Measurements from ENCODE around the gene NPVF.

Gene NPVF

DNA sequence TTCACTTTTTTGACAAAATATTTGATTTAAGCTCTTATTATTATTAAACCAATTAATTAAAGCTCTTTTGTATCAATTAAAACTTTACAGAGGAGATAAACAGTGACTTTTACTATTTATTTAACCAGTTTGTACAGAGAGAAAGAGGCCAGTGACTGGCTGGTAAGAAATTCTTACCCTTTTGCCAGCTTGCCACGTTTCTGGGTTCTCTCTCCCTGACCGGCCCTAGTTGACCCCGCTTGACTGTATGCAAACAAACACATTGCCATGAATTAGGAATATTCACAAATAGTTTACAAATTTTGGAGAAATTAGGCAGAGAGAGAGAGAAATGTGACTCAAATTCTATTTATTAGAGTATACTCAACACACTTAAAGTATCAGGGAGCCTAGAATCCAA is 36.2 kb downstream of the NPVF start:
- DNase-seq (ENCODE audit: insufficient read length, low spot score) (no peak), FAIRE-seq (no peak)
- TF ChIP-seq, protein P1, sequence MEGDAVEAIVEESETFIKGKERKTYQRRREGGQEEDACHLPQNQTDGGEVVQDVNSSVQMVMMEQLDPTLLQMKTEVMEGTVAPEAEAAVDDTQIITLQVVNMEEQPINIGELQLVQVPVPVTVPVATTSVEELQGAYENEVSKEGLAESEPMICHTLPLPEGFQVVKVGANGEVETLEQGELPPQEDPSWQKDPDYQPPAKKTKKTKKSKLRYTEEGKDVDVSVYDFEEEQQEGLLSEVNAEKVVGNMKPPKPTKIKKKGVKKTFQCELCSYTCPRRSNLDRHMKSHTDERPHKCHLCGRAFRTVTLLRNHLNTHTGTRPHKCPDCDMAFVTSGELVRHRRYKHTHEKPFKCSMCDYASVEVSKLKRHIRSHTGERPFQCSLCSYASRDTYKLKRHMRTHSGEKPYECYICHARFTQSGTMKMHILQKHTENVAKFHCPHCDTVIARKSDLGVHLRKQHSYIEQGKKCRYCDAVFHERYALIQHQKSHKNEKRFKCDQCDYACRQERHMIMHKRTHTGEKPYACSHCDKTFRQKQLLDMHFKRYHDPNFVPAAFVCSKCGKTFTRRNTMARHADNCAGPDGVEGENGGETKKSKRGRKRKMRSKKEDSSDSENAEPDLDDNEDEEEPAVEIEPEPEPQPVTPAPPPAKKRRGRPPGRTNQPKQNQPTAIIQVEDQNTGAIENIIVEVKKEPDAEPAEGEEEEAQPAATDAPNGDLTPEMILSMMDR (IDR thresholded peaks at IDR 0.05; ENCODE audit: insufficient read depth, missing control alignments), result no peak

DNA sequence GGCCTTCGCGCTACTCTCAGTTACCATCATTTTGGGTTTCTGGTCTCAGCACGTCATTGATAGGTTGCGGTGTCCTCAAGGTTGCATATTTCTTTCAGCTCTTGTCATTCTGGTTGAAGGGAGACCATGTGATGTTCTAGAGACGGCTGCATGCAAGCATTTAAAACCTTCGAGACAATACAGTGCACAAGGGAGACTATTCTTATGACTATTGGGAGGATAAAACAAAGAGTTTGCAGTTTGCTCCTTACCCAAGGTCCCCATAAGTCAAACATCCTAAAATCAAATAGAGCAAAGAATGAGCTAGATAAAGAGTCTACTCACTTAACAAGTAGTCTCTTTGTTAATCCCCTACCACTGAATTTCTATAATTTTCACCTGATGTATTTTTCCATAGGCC is 39.1 kb downstream of the NPVF start:
- DNase-seq (ENCODE audit: insufficient read length, low spot score) (no peak), FAIRE-seq (no peak)
- TF ChIP-seq, protein P1 (IDR thresholded peaks at IDR 0.05; ENCODE audit: insufficient read depth, missing control alignments), result no peak

GRCh38 chr7:25187932-25188331 is 40.4 kb downstream of the NPVF start:
- TF ChIP-seq, protein P1 (IDR thresholded peaks at IDR 0.05; ENCODE audit: insufficient read depth, missing control alignments), result no peak
- DNase-seq (ENCODE audit: insufficient read length, low spot score), result no peak
- FAIRE-seq, result no peak

DNA sequence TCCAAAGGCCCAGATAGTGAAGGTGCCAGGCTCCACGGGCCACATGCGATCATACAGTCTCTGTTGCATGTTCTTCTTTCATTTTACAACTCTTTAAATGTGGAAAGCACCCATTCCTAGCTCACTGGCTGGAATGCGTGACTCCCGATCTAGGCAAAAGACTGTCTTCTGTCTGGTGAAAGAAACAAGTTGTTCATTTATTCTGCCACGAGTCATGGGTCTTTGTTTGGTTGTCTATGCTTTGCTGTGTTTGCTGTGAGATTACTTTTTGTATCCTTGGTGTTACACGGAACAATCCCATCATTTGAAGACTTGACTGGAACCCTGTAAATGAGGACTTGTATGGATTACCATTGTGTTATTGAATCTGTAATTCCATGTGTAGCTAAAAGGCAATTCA is 41.9 kb downstream of the NPVF start:
- TF ChIP-seq, protein P1 (IDR thresholded peaks at IDR 0.05; ENCODE audit: insufficient read depth, missing control alignments), result no peak
- DNase-seq (ENCODE audit: insufficient read length, low spot score), result no peak
- FAIRE-seq, result no peak

DNA sequence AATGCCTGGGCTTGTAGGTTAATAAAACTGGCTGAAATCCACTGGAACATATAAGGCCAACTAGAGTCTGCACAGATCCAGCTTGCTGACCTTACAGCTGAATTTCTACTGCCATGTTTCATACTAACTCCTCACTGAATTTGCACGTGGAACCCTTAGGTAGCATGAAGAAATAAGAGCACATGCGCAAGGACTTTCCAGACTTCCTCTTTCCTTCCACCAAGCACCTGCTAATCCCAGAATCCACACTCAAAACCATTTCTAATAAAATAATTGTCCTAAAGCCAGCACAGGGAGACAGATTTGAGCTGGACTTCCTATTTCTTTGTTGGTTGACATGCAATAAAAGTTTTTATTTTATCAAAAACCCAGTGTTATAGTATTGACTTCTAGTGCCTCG is 46.8 kb downstream of the NPVF start:
- DNase-seq (ENCODE audit: insufficient read length, low spot score) (no peak), FAIRE-seq (no peak)
- TF ChIP-seq, protein P1 (IDR thresholded peaks at IDR 0.05; ENCODE audit: insufficient read depth, missing control alignments), result no peak

DNA sequence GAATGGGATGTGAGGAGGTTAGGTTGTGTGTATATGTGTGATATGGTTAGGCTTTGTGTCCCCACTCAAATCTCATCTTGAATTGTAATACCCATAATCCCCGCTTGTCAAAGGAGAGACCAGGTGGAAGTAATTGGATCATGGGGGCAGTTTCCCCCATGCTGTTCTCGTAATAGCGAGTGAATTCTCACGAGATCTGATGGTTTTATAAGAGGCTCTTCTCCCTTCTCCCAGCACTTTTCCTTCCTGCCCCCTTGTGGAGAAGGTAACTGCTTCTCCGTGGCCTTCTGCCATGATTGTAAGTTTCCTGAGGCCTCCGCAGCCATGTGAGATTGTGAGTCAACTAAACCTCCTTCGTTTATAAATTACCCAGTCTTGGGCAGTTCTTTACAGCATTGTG is 47.3 kb downstream of the NPVF start:
- TF ChIP-seq, protein P1 (IDR thresholded peaks at IDR 0.05; ENCODE audit: insufficient read depth, missing control alignments), result no peak
- FAIRE-seq, result no peak
- DNase-seq (ENCODE audit: insufficient read length, low spot score), result no peak

- FAIRE-seq, result no peak
- TF ChIP-seq, protein P1 (IDR thresholded peaks at IDR 0.05; ENCODE audit: insufficient read depth, missing control alignments), result no peak
- no peak for DNase-seq (ENCODE audit: insufficient read length, low spot score)
These were observed 47.7 kb downstream of the NPVF start for GRCh38 chr7:25180592-25180923.
